Measurements from ENCODE around the gene WDR41. TPM values are rescaled to one million over a fixed set of nuclear protein-coding genes. Genes with fewer than 3 reads are reported as not detected.

WDR41 gene
- total RNA-seq, 1 donor, result 114 TPM

GRCh38 chr5:77418162-77418561 is 74.0 kb downstream of the WDR41 start:
- Histone ChIP-seq H2AFZ (ENCODE audit: low read length) (peak overlapping the region; percentile 47), H3K4me3 (ENCODE audit: insufficient read depth, low read length) (no peak overlapping the region), H3K36me3 (ENCODE audit: insufficient read depth, low read length) (no peaks in the 10 kb centered on the region), H3K4me2 (ENCODE audit: insufficient read depth, low read length) (peak overlapping the region; percentile 41), H3K4me1 (ENCODE audit: insufficient read depth, low read length) (peaks cover 12% of the 10 kb centered on the region), H3K9me3 (ENCODE audit: low read depth, low read length) (no peaks in the 10 kb centered on the region), H3K27ac (ENCODE audit: low read depth, low read length) (no peak overlapping the region), H3K79me2 (ENCODE audit: insufficient read depth, low read length) (no peaks in the 10 kb centered on the region), H4K20me1 (ENCODE audit: insufficient read depth, low read length) (no peaks in the 10 kb centered on the region), H3K27me3 (ENCODE audit: insufficient read depth, low read length) (no peaks in the 10 kb centered on the region)
- DNase-seq (ENCODE audit: insufficient read length, low spot score, missing footprints), result peak; percentile 36
- TF ChIP-seq CTCF (IDR thresholded peaks at IDR 0.05; ENCODE audit: extremely low read depth, low read depth, low read length), result no peak

- H3K79me2 ChIP-seq (ENCODE audit: insufficient read depth, low read length), result no peaks in the 10 kb centered on the region
- TF ChIP-seq CTCF (IDR thresholded peaks at IDR 0.05; ENCODE audit: extremely low read depth, low read depth, low read length), result no peak
- H2AFZ ChIP-seq (ENCODE audit: low read length), result no peak overlapping the region
- H3K9me3 ChIP-seq (ENCODE audit: low read depth, low read length), result no peaks in the 10 kb centered on the region
- DNase-seq (ENCODE audit: insufficient read length, low spot score, missing footprints), result no peak
- no peak overlapping the region for H3K4me2 ChIP-seq (ENCODE audit: insufficient read depth, low read length)
- H4K20me1 ChIP-seq (ENCODE audit: insufficient read depth, low read length), result no peaks in the 10 kb centered on the region
- H3K27me3 ChIP-seq (ENCODE audit: insufficient read depth, low read length), result peaks cover 10% of the 10 kb centered on the region
- H3K4me1 ChIP-seq (ENCODE audit: insufficient read depth, low read length), result peaks cover 5% of the 10 kb centered on the region
- H3K36me3 ChIP-seq (ENCODE audit: insufficient read depth, low read length), result no peaks in the 10 kb centered on the region
- H3K4me3 ChIP-seq (ENCODE audit: insufficient read depth, low read length), result no peak overlapping the region
- no peak overlapping the region for H3K27ac ChIP-seq (ENCODE audit: low read depth, low read length)
Measured at GRCh38 chr5:77413049-77413448, 79.1 kb downstream of the WDR41 start.

- no peak overlapping the region for H3K4me3 ChIP-seq (ENCODE audit: insufficient read depth, low read length)
- no peaks in the 10 kb centered on the region for H4K20me1 ChIP-seq (ENCODE audit: insufficient read depth, low read length)
- peaks cover 17% of the 10 kb centered on the region for H3K27me3 ChIP-seq (ENCODE audit: insufficient read depth, low read length)
- H3K4me2 ChIP-seq (ENCODE audit: insufficient read depth, low read length), result no peak overlapping the region
- H3K4me1 ChIP-seq (ENCODE audit: insufficient read depth, low read length), result no peaks in the 10 kb centered on the region
- H2AFZ ChIP-seq (ENCODE audit: low read length), result peak overlapping the region; percentile 40
- no peaks in the 10 kb centered on the region for H3K36me3 ChIP-seq (ENCODE audit: insufficient read depth, low read length)
- DNase-seq (ENCODE audit: insufficient read length, low spot score, missing footprints), result no peak
- no peaks in the 10 kb centered on the region for H3K9me3 ChIP-seq (ENCODE audit: low read depth, low read length)
- H3K27ac ChIP-seq (ENCODE audit: low read depth, low read length), result no peak overlapping the region
- TF ChIP-seq CTCF (IDR thresholded peaks at IDR 0.05; ENCODE audit: extremely low read depth, low read depth, low read length), result no peak
- H3K79me2 ChIP-seq (ENCODE audit: insufficient read depth, low read length), result no peaks in the 10 kb centered on the region
Measured at GRCh38 chr5:77409870-77410621, 82.1 kb downstream of the WDR41 start.

GRCh38 chr5:77407152-77407551 is 85.0 kb downstream of the WDR41 start:
- Histone ChIP-seq H3K36me3 (ENCODE audit: insufficient read depth, low read length) (no peaks in the 10 kb centered on the region), H3K9me3 (ENCODE audit: low read depth, low read length) (no peaks in the 10 kb centered on the region), H2AFZ (ENCODE audit: low read length) (no peak overlapping the region), H3K27ac (ENCODE audit: low read depth, low read length) (no peak overlapping the region), H3K79me2 (ENCODE audit: insufficient read depth, low read length) (no peaks in the 10 kb centered on the region), H3K4me1 (ENCODE audit: insufficient read depth, low read length) (no peaks in the 10 kb centered on the region), H3K27me3 (ENCODE audit: insufficient read depth, low read length) (peaks cover 17% of the 10 kb centered on the region), H3K4me3 (ENCODE audit: insufficient read depth, low read length) (no peak overlapping the region), H3K4me2 (ENCODE audit: insufficient read depth, low read length) (no peak overlapping the region), H4K20me1 (ENCODE audit: insufficient read depth, low read length) (no peaks in the 10 kb centered on the region)
- DNase-seq (ENCODE audit: insufficient read length, low spot score, missing footprints), result no peak
- TF ChIP-seq CTCF (IDR thresholded peaks at IDR 0.05; ENCODE audit: extremely low read depth, low read depth, low read length), result no peak

Measured in osteoblast (primary cell).